ENCODE measurements around the gene GPR150. TPM values are rescaled to one million over a fixed set of nuclear protein-coding genes. Genes with fewer than 3 reads are reported as not detected.

Gene GPR150
- total RNA-seq, 2 experiments from 2014 or later = not detected

- peaks cover 6% of the 10 kb centered on the region; the same call in 1 of the 2 replicates for H3K36me3 ChIP-seq (ENCODE audit: insufficient read depth, low read length)
- no peak overlapping the region for H3K27ac ChIP-seq (ENCODE audit: low read depth, low read length, poor library complexity, severe bottlenecking)
- H3K9me2 ChIP-seq (ENCODE audit: insufficient read depth, low read length) = no peaks in the 10 kb centered on the region
- CTCF ChIA-PET (ENCODE audit: unreplicated experiment) = no interaction called here
- no peak for DNase-seq (ENCODE audit: low spot score)
- no peak overlapping the region for H3K4me3 ChIP-seq (ENCODE audit: low read depth, low read length, poor library complexity, severe bottlenecking)
- TF ChIP-seq EZH2phosphoT487 (IDR thresholded peaks at IDR 0.05; ENCODE audit: borderline replicate concordance, low read depth, low read length) = no peak
- TF ChIP-seq CTCF (conservative IDR thresholded peaks at IDR 0.05; ENCODE audit: low read length) = no peak
- H3K9me3 ChIP-seq (ENCODE audit: low read length) = no peaks in the 10 kb centered on the region
- intact Hi-C loops (cut with micrococcal nuclease; ENCODE audit: unreplicated experiment) = loop anchor here (5.0 kb wide), 2 partner anchors 1013 to 1533 kb away; partner anchors contain the start of genes CAST and RIOK2
- no TSS peak for BruUV-seq (replicated peaks)
- H2AFZ ChIP-seq (ENCODE audit: low read length) = peak overlapping the region; percentile 30; the same call in 1 of the 2 replicates
- peaks cover 10% of the 10 kb centered on the region; the same call in 1 of the 2 replicates for H3K79me2 ChIP-seq (ENCODE audit: insufficient read depth, low read depth, low read length)
- H3K4me1 ChIP-seq (ENCODE audit: insufficient read depth, low read length, poor library complexity, severe bottlenecking) = peaks cover 27% of the 10 kb centered on the region
- peak overlapping the region; percentile 46 for H3K4me2 ChIP-seq (ENCODE audit: low read length)
- POLR2A ChIA-PET = interaction anchor here (0.6 to 0.7 kb wide), 3 partner anchors 672 to 1363 kb away, joined by 4 to 5 read pairs (median 4); no protein-coding TSS in a partner anchor
- H4K20me1 ChIP-seq (ENCODE audit: insufficient read depth, low read length) = no peaks in the 10 kb centered on the region
Measured at GRCh38 chr5:95649274-95649673, 29.4 kb downstream of the GPR150 start.

- peaks cover 10% of the 10 kb centered on the region; the same call in 1 of the 2 replicates for H3K79me2 ChIP-seq (ENCODE audit: insufficient read depth, low read depth, low read length)
- H3K4me2 ChIP-seq (ENCODE audit: low read length) = peak overlapping the region; percentile 46; the same call in 1 of the 2 replicates
- BruUV-seq (replicated peaks) = no TSS peak
- peaks cover 24% of the 10 kb centered on the region for H3K4me1 ChIP-seq (ENCODE audit: insufficient read depth, low read length, poor library complexity, severe bottlenecking)
- H3K9me2 ChIP-seq (ENCODE audit: insufficient read depth, low read length) = no peaks in the 10 kb centered on the region
- no peaks in the 10 kb centered on the region for H3K9me3 ChIP-seq (ENCODE audit: low read length)
- ChIA-PET CTCF (ENCODE audit: unreplicated experiment) (no interaction called here), POLR2A (no interaction called here)
- H3K36me3 ChIP-seq (ENCODE audit: insufficient read depth, low read length) = peaks cover 6% of the 10 kb centered on the region; the same call in 1 of the 2 replicates
- H3K27ac ChIP-seq (ENCODE audit: low read depth, low read length, poor library complexity, severe bottlenecking) = no peak overlapping the region
- H2AFZ ChIP-seq (ENCODE audit: low read length) = peak overlapping the region; percentile 30; the same call in 1 of the 2 replicates
- TF ChIP-seq CTCF (conservative IDR thresholded peaks at IDR 0.05; ENCODE audit: low read length) (no peak), EZH2phosphoT487 (IDR thresholded peaks at IDR 0.05; ENCODE audit: borderline replicate concordance, low read depth, low read length) (no peak)
- H4K20me1 ChIP-seq (ENCODE audit: insufficient read depth, low read length) = no peaks in the 10 kb centered on the region
- intact Hi-C loops (cut with micrococcal nuclease; ENCODE audit: unreplicated experiment) = loop anchor here (5.0 kb wide), 2 partner anchors 1012 to 1532 kb away; partner anchors contain the start of genes CAST and RIOK2
- H3K4me3 ChIP-seq (ENCODE audit: low read depth, low read length, poor library complexity, severe bottlenecking) = no peak overlapping the region
- DNase-seq (ENCODE audit: low spot score) = no peak
Measured at GRCh38 chr5:95649842-95650620, 30.1 kb downstream of the GPR150 start.

Data from OCI-LY7 (cell line).